OCI-LY7 (cell line): ENCODE measurements around the gene NOMO2. TPM values are rescaled to one million over a fixed set of nuclear protein-coding genes. Genes with fewer than 3 reads are reported as not detected.
"Not testable (repeated sequence)": the region's sequence is repeated elsewhere in the genome, so short reads cannot be mapped to it uniquely, and the experiment has no call there.

Experiments used
- BruUV-seq: library from RNA; stranded (reverse); fragments of 400-500 nt; replicated peaks from 2 replicates; lab custom pipeline; 2021; lab: Mats Ljungman, UMichigan
- CTCF ChIA-PET: fragments of 300-600 bp; sonication (Branson Sonifier 250); formaldehyde crosslinking; loops from one replicate; lab custom pipeline; 2022; ENCODE audit warnings: antibody characterized with exemption; ENCODE audit not compliant: unreplicated experiment; lab: Charles Lee
- POLR2A ChIA-PET: fragments of 300-600 bp; sonication (Branson Sonifier 250); formaldehyde crosslinking; loops from one replicate; lab custom pipeline; 2022; ENCODE audit warnings: antibody characterized with exemption; lab: Charles Lee
- DNase-seq: peaks from one replicate; pipeline ENCODE4 v3.0.0-alpha.2; 2015; ENCODE audit warnings: low spot score
- H2AFZ ChIP-seq: fragments of 200-600 bp; sonication (generic), shearing (Covaris generic); 2 replicates; pipeline ENCODE4 v1.6.1; 2014; ENCODE audit warnings: mild to moderate bottlenecking, antibody characterized with exemption, low read length, moderate library complexity
- H3K27ac ChIP-seq: fragments of 200-600 bp; sonication (generic); 2 replicates; pipeline ENCODE4 v1.5.1; 2014; ENCODE audit warnings: mixed run types, low read depth, mild to moderate bottlenecking, moderate library complexity, low read length, inconsistent platforms; ENCODE audit not compliant: poor library complexity, severe bottlenecking
- H3K36me3 ChIP-seq: fragments of 200-600 bp; sonication (generic); 2 replicates; pipeline ENCODE4 v1.6.1; 2014; ENCODE audit warnings: mild to moderate bottlenecking, antibody characterized with exemption, low read length, moderate library complexity, mixed read lengths; ENCODE audit not compliant: insufficient read depth
- H3K4me1 ChIP-seq: fragments of 200-600 bp; sonication (generic); 2 replicates; pipeline ENCODE4 v1.5.1; 2014; ENCODE audit warnings: mild to moderate bottlenecking, low read length; ENCODE audit not compliant: insufficient read depth, poor library complexity, severe bottlenecking
- H3K4me2 ChIP-seq: fragments of 200-600 bp; sonication (generic); 2 replicates; pipeline ENCODE4 v1.6.1; 2014; ENCODE audit warnings: mild to moderate bottlenecking, low read length
- H3K4me3 ChIP-seq: fragments of 200-600 bp; sonication (generic); 2 replicates; pipeline ENCODE4 v1.5.1; 2014; ENCODE audit warnings: mild to moderate bottlenecking, low read depth, low read length; ENCODE audit not compliant: poor library complexity, severe bottlenecking
- H3K79me2 ChIP-seq: fragments of 200-600 bp; sonication (generic); 2 replicates; pipeline ENCODE4 v1.6.1; 2016; ENCODE audit warnings: low read depth, mild to moderate bottlenecking, low read length, moderate library complexity, mixed read lengths; ENCODE audit not compliant: insufficient read depth
- H3K9me2 ChIP-seq: fragments of 200-600 bp; sonication (generic); 2 replicates; pipeline ENCODE4 v1.6.1; 2016; ENCODE audit warnings: mild to moderate bottlenecking, low read length, mixed read lengths; ENCODE audit not compliant: insufficient read depth
- H3K9me3 ChIP-seq: fragments of 200-600 bp; sonication (generic); 2 replicates; pipeline ENCODE4 v1.6.1; 2014; ENCODE audit warnings: mild to moderate bottlenecking, mixed run types, low read length, mixed read lengths
- H4K20me1 ChIP-seq: fragments of 200-600 bp; sonication (generic); 2 replicates; pipeline ENCODE4 v1.6.1; 2014; ENCODE audit warnings: mild to moderate bottlenecking, antibody characterized with exemption, low read length, moderate library complexity, mixed read lengths; ENCODE audit not compliant: insufficient read depth
- CTCF ChIP-seq: fragments of 200-600 bp; sonication (generic); conservative IDR thresholded peaks from 2 replicates; pipeline ENCODE4 v1.5.1; 2014; ENCODE audit warnings: mild to moderate bottlenecking, antibody characterized with exemption, low read length, moderate library complexity, mixed read lengths
- EZH2phosphoT487 ChIP-seq: fragments of 200-600 bp; sonication (generic); IDR thresholded peaks from 2 replicates; pipeline ENCODE4 v1.6.1; 2018; ENCODE audit warnings: low read depth, borderline replicate concordance, mild to moderate bottlenecking, mixed run types, antibody characterized with exemption, low read length, moderate library complexity, mixed read lengths
- intact Hi-C: fragments of 100-400 bp; cut with micrococcal nuclease; formaldehyde crosslinking; loops from one replicate; pipeline ENCODE4 v1.10.0; 2022; ENCODE audit not compliant: unreplicated experiment
- total RNA-seq, 2 experiments: library from RNA; depleted of rRNA in 1 of 2; stranded (reverse); fragments of >200 nt in 1 of 2; shearing (Covaris generic) in 1 of 2; gene quantifications; 2 replicates each; pipeline ENCODE4 v1.2.3, GENCODE V29; 2014 to 2022

Gene NOMO2
- total RNA-seq, 2 experiments from 2014 or later, result 65.0 to 80.2 TPM

GRCh38 chr16:18582902-18583301, 21.0 kb upstream of the NOMO2 start:
- CTCF ChIA-PET, result no interaction called here
- no peak overlapping the region for H2AFZ ChIP-seq
- POLR2A ChIA-PET, result no interaction called here
- H3K4me1 ChIP-seq, result no peaks in the 10 kb centered on the region
- H3K9me3 ChIP-seq, result no peaks in the 10 kb centered on the region
- H3K79me2 ChIP-seq, result no peaks in the 10 kb centered on the region
- intact Hi-C loops, result no loop called here
- DNase-seq, result no peak
- no peak overlapping the region for H3K27ac ChIP-seq
- no peak overlapping the region for H3K4me2 ChIP-seq
- TF ChIP-seq EZH2phosphoT487 (no peak), CTCF (no peak)
- H3K36me3 ChIP-seq, result no peaks in the 10 kb centered on the region
- no peaks in the 10 kb centered on the region for H3K9me2 ChIP-seq
- H4K20me1 ChIP-seq, result no peaks in the 10 kb centered on the region
- BruUV-seq, result no TSS peak
- H3K4me3 ChIP-seq, result no peak overlapping the region

- H3K4me3 ChIP-seq, H3K79me2 ChIP-seq, H3K27ac ChIP-seq, H3K4me1 ChIP-seq, H3K4me2 ChIP-seq, H4K20me1 ChIP-seq, H2AFZ ChIP-seq, H3K9me2 ChIP-seq, H3K9me3 ChIP-seq, H3K36me3 ChIP-seq, BruUV-seq, POLR2A ChIA-PET, intact Hi-C loops, DNase-seq, CTCF ChIA-PET: not testable (repeated sequence)
These were observed 18.5 kb upstream of the NOMO2 start for GRCh38 chr16:18580396-18580795.

- BruUV-seq, result not testable (repeated sequence)
These were observed 17.4 kb upstream of the NOMO2 start for GRCh38 chr16:18579261-18579660.

GRCh38 chr16:18577942-18578341, 16.0 kb upstream of the NOMO2 start:
- CTCF ChIA-PET, DNase-seq, BruUV-seq, H3K79me2 ChIP-seq, intact Hi-C loops, H3K9me3 ChIP-seq, H3K9me2 ChIP-seq, H3K4me2 ChIP-seq, H4K20me1 ChIP-seq, H3K4me1 ChIP-seq, H3K4me3 ChIP-seq, H2AFZ ChIP-seq, H3K27ac ChIP-seq, H3K36me3 ChIP-seq: not testable (repeated sequence)
- POLR2A ChIA-PET, result interaction anchor here (0.6 kb wide), 1 partner anchor 219 kb away, joined by 3 read pairs; no protein-coding TSS in a partner anchor

More at GRCh38 chr16:18579261-18579660, 17.4 kb upstream of the NOMO2 start:
- POLR2A ChIA-PET, H3K4me3 ChIP-seq, H3K4me2 ChIP-seq, H3K9me3 ChIP-seq, intact Hi-C loops, H3K4me1 ChIP-seq, H4K20me1 ChIP-seq, H3K36me3 ChIP-seq, H3K9me2 ChIP-seq, H3K79me2 ChIP-seq, H2AFZ ChIP-seq, CTCF ChIA-PET, H3K27ac ChIP-seq, DNase-seq: not testable (repeated sequence)

- H3K36me3 ChIP-seq, POLR2A ChIA-PET, H2AFZ ChIP-seq, H4K20me1 ChIP-seq, intact Hi-C loops, H3K4me1 ChIP-seq, H3K4me3 ChIP-seq, DNase-seq, H3K79me2 ChIP-seq, CTCF ChIA-PET, H3K4me2 ChIP-seq, H3K27ac ChIP-seq, H3K9me3 ChIP-seq, BruUV-seq, H3K9me2 ChIP-seq: not testable (repeated sequence)
These were observed 14.0 kb upstream of the NOMO2 start for GRCh38 chr16:18575945-18576344.

GRCh38 chr16:18575298-18575917, 13.5 kb upstream of the NOMO2 start:
- BruUV-seq, CTCF ChIA-PET, intact Hi-C loops, H3K9me3 ChIP-seq, H3K27ac ChIP-seq, H3K9me2 ChIP-seq, DNase-seq, H3K4me1 ChIP-seq, H3K4me2 ChIP-seq, H3K4me3 ChIP-seq, H4K20me1 ChIP-seq, POLR2A ChIA-PET, H2AFZ ChIP-seq, H3K36me3 ChIP-seq, H3K79me2 ChIP-seq: not testable (repeated sequence)
